ENCODE data around the gene NUDT3. TPM values are rescaled to one million over a fixed set of nuclear protein-coding genes. Genes with fewer than 3 reads are reported as not detected.

NUDT3 gene
- total RNA-seq, 4 donors from 2014 or later, result 51.6 to 88.7 (median 57.3) TPM

- H3K4me1 ChIP-seq, result peaks cover 0 to 55% (median 0%) of the 10 kb centered on the region in 4 donors
- TF ChIP-seq EP300 (IDR thresholded peaks at IDR 0.05) (no peak), CTCF (IDR thresholded peaks at IDR 0.05) (no peak), POLR2A (IDR thresholded peaks at IDR 0.05) (no peak)
- H3K36me3 ChIP-seq, result no peaks in the 10 kb centered on the region
- no peaks in the 10 kb centered on the region for H3K9me3 ChIP-seq
- no peaks in the 10 kb centered on the region for H3K27me3 ChIP-seq
- H3K4me3 ChIP-seq, result no peak overlapping the region
- DNase-seq (ENCODE audit: low spot score in 2 of 2), result no peak
- 51 to 62% methylated on average over 1 of the region's 1 CpG for WGBS, 2 donors
- H3K27ac ChIP-seq, result no peak overlapping the region
Measured at GRCh38 chr6:34350137-34350933, 42.1 kb downstream of the NUDT3 start.

GRCh38 chr6:34349211-34349610 is 43.3 kb downstream of the NUDT3 start:
- no peak overlapping the region for H3K4me3 ChIP-seq
- WGBS, 2 donors, result 93 to 95% methylated on average over 4 of the region's 4 CpGs
- H3K36me3 ChIP-seq, result no peaks in the 10 kb centered on the region
- no peak overlapping the region for H3K27ac ChIP-seq
- no peaks in the 10 kb centered on the region for H3K27me3 ChIP-seq
- DNase-seq (ENCODE audit: low spot score in 2 of 2), result no peak
- no peaks in the 10 kb centered on the region for H3K9me3 ChIP-seq
- H3K4me1 ChIP-seq, result peaks cover 0 to 64% (median under 1%) of the 10 kb centered on the region in 4 donors
- TF ChIP-seq EP300 (IDR thresholded peaks at IDR 0.05), result no peak
- no peak for TF ChIP-seq CTCF (IDR thresholded peaks at IDR 0.05)
- no peak for TF ChIP-seq POLR2A (IDR thresholded peaks at IDR 0.05)

DNA sequence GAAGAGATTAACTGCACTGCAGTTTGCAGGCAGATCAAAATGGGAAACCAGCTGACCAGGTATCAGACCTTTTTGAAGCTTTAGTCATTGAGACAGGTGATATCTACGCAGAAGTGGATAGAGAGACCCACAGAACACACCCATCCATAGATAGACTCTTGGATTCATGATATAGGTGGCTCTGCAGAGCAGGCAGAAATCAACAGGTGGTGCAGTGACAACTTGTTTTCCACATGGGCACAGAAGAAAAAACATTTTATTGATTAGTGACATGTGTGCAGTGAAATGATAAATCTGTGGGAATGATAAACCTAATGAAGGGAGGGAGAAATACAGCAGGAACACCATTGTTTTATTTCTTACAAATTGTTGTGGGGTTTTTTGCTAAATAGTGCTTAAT is 45.2 kb downstream of the NUDT3 start:
- WGBS, 2 donors, result 89 to 94% methylated on average over 1 of the region's 1 CpG
- H3K4me1 ChIP-seq, result peaks cover 0 to 56% (median 11%) of the 10 kb centered on the region in 4 donors

DNA sequence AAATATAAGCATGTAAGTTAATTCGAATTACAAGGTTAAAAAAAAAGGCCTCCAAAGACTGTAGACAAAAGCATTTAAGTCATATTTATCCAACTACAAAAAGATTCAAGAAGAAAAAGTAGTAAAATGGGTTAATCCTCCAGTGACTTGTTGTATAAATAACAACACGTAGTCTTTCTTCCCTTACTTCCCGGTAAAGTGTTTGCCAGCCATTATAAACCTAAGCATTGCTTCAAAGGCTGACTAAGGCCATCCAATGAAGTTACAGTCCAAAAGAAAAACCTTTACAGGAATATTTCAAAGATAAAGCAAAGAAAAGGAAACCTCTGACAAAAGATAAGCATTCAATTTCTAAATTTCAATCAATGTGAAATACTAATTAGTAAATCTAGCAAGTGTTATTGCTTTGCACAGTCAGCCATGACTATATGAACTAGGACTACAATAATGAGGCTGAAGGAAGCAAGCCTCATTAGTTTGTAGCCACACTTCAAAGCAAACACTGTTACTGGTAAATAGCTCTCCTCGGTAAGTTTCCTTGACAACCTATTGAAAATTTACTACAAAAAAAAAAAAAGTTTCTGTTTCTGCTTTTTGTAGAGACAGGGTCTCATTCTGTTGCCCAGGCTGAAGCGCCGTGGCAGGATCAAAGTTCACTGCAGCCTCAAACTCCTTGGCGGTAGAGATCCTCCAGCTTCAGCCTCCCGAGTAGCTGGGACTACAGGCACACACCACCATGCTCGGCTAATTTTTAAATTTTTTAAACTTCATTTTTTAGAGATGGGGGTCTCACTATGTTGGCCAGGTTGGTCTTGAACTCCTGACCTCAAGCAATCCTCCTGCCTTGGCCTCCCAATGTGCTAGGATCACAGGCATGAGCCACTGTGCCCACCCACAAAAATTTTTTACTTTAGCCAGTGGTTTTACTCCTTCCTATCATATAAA is 46.0 kb downstream of the NUDT3 start:
- 59 to 62% methylated on average over 9 of the region's 9 CpGs for WGBS, 2 donors

More for the DNA sequence above, 45.2 kb downstream of the NUDT3 start:
- Histone ChIP-seq H3K27me3 (no peaks in the 10 kb centered on the region), H3K4me3 (no peak overlapping the region), H3K36me3 (no peaks in the 10 kb centered on the region), H3K9me3 (no peaks in the 10 kb centered on the region), H3K27ac (no peak overlapping the region)
- no peak for TF ChIP-seq POLR2A (IDR thresholded peaks at IDR 0.05)
- TF ChIP-seq CTCF (IDR thresholded peaks at IDR 0.05), result no peak
- TF ChIP-seq EP300 (IDR thresholded peaks at IDR 0.05), result no peak
- DNase-seq (ENCODE audit: low spot score in 2 of 2), result no peak

More for the DNA sequence above, 46.0 kb downstream of the NUDT3 start:
- peaks cover 0 to 58% (median 14%) of the 10 kb centered on the region in 4 donors for H3K4me1 ChIP-seq
- H3K9me3 ChIP-seq, result no peaks in the 10 kb centered on the region
- H3K27me3 ChIP-seq, result no peaks in the 10 kb centered on the region
- no peak for DNase-seq (ENCODE audit: low spot score in 2 of 2)
- no peaks in the 10 kb centered on the region for H3K36me3 ChIP-seq
- H3K4me3 ChIP-seq, result no peak overlapping the region
- H3K27ac ChIP-seq, result no peak overlapping the region
- no peak for TF ChIP-seq EP300 (IDR thresholded peaks at IDR 0.05)
- no peak for TF ChIP-seq CTCF (IDR thresholded peaks at IDR 0.05)
- no peak for TF ChIP-seq POLR2A (IDR thresholded peaks at IDR 0.05)
